Karpas-422 (cell line): ENCODE data around the gene RUNX2. TPM values are rescaled to one million over a fixed set of nuclear protein-coding genes. Genes with fewer than 3 reads are reported as not detected.

Experiments used
- DNase-seq: peaks from one replicate; pipeline ENCODE4 v3.0.0-alpha.2; 2015
- H2AFZ ChIP-seq: fragments of 200-600 bp; sonication (generic); 2 replicates; pipeline ENCODE4 v1.6.1; 2014; ENCODE audit warnings: antibody characterized with exemption, low read length, mixed read lengths
- H3K27ac ChIP-seq: fragments of 200-600 bp; sonication (generic); 2 replicates; pipeline ENCODE4 v1.5.1; 2014; ENCODE audit warnings: mild to moderate bottlenecking, low read length, moderate library complexity
- H3K27me3 ChIP-seq: fragments of 200-600 bp; sonication (generic); 2 replicates; pipeline ENCODE4 v1.6.1; 2014; ENCODE audit warnings: low read length, mixed read lengths
- H3K36me3 ChIP-seq: fragments of 200-600 bp; sonication (generic); 2 replicates; pipeline ENCODE4 v1.6.1; 2014; ENCODE audit warnings: low read length, mixed read lengths; ENCODE audit not compliant: insufficient read depth
- H3K4me1 ChIP-seq: fragments of 200-600 bp; sonication (generic); 2 replicates; pipeline ENCODE4 v1.6.1; 2014; ENCODE audit warnings: mild to moderate bottlenecking, low read length, mixed read lengths
- H3K4me2 ChIP-seq: fragments of 200-600 bp; sonication (generic); 2 replicates; pipeline ENCODE4 v1.6.1; 2014; ENCODE audit warnings: low read length, low read depth, mild to moderate bottlenecking; ENCODE audit not compliant: poor library complexity, severe bottlenecking
- H3K4me3 ChIP-seq: fragments of 200-600 bp; sonication (generic); 2 replicates; pipeline ENCODE4 v1.5.1; 2014; ENCODE audit warnings: mild to moderate bottlenecking, antibody characterized with exemption, low read length, mixed read lengths
- H3K79me2 ChIP-seq: fragments of 200-600 bp; sonication (generic); 2 replicates; pipeline ENCODE4 v1.6.1; 2014; ENCODE audit warnings: mild to moderate bottlenecking, low read length, mixed read lengths
- H3K9ac ChIP-seq: fragments of 200-600 bp; sonication (generic); 2 replicates; pipeline ENCODE4 v1.6.0; 2014; ENCODE audit warnings: low read length
- H3K9me2 ChIP-seq: fragments of 200-600 bp; sonication (generic), shearing (Covaris generic); replicated peaks from 2 replicates; pipeline ENCODE4 v1.6.0; 2014; ENCODE audit warnings: mild to moderate bottlenecking, low read length, moderate library complexity; ENCODE audit not compliant: insufficient read depth
- H3K9me3 ChIP-seq: fragments of 300-700, 200-600 bp; sonication (generic); 2 replicates; pipeline ENCODE4 v1.6.1; 2014; ENCODE audit warnings: low read length, mixed read lengths
- H4K20me1 ChIP-seq: fragments of 200-600 bp; sonication (generic); 2 replicates; pipeline ENCODE4 v1.6.1; 2014; ENCODE audit warnings: mild to moderate bottlenecking, antibody characterized with exemption, low read length, low read depth; ENCODE audit not compliant: insufficient read depth
- total RNA-seq: library from RNA; depleted of rRNA; stranded (reverse); fragments of >200 nt; shearing (Covaris generic); gene quantifications from 2 replicates; pipeline ENCODE4 v1.2.3, GENCODE V29; 2014; ENCODE audit warnings: low replicate concordance

Gene RUNX2
- total RNA-seq, 1 experiment from 2014 or later, result 0.19 TPM

DNA sequence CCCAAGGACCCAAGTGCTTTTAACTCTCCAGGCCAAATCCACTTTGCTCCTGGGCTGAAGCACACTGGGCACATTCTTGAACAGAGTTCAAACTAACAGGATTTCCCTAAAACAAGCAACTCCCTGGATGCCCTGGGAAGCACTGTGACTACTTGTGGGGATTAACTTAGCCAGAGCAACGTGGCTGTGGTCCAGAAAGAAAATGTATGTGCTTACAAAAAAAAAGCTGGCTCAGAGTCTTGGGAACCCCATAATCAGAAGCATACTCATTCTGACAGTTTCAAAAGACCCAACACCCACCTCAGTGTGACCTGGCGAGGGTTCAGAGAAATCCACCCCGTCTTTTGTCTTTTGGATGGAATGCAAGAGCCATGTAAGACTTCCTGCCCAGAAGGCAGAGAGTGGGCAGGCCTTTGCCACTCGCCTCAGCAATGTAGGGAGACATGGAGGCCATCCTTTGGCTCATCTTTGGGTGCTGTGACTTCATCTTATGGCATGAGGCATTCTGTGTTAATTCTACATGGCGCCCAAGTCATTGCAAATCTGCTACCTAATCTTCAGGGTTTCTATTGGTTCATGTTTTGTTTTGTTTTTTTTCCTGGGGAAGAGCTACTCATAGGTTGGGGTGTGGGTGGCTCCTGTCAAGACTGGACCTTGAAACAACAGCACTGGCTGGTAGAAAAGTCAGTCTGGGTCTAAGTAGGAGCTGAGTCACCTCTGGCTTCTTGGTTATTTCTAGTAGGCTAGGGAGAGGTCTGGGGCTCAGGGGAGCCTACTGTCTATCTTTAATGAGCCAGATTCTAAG is 298.2 kb downstream of the RUNX2 start:
- DNase-seq, result no peak
- Histone ChIP-seq H3K9ac (no peak overlapping the region), H3K27me3 (no peaks in the 10 kb centered on the region), H3K4me3 (no peak overlapping the region), H4K20me1 (no peaks in the 10 kb centered on the region), H2AFZ (no peak overlapping the region), H3K4me2 (no peak overlapping the region), H3K9me2 (no peaks in the 10 kb centered on the region), H3K36me3 (no peaks in the 10 kb centered on the region), H3K79me2 (no peaks in the 10 kb centered on the region), H3K4me1 (no peaks in the 10 kb centered on the region), H3K27ac (no peak overlapping the region), H3K9me3 (no peaks in the 10 kb centered on the region)

- no peak overlapping the region for H3K4me3 ChIP-seq
- no peaks in the 10 kb centered on the region for H3K9me2 ChIP-seq
- no peak overlapping the region for H2AFZ ChIP-seq
- no peak for DNase-seq
- H3K36me3 ChIP-seq, result no peaks in the 10 kb centered on the region
- no peaks in the 10 kb centered on the region for H3K9me3 ChIP-seq
- H3K4me2 ChIP-seq, result no peak overlapping the region
- H3K27ac ChIP-seq, result no peak overlapping the region
- H3K79me2 ChIP-seq, result no peaks in the 10 kb centered on the region
- peaks cover 19% of the 10 kb centered on the region for H3K4me1 ChIP-seq
- no peaks in the 10 kb centered on the region for H4K20me1 ChIP-seq
- no peaks in the 10 kb centered on the region for H3K27me3 ChIP-seq
- no peak overlapping the region for H3K9ac ChIP-seq
These were observed 302.2 kb downstream of the RUNX2 start for GRCh38 chr6:45630314-45630713.

GRCh38 chr6:45630801-45631200 is 302.7 kb downstream of the RUNX2 start:
- no peak overlapping the region for H3K27ac ChIP-seq
- H3K79me2 ChIP-seq, result no peaks in the 10 kb centered on the region
- no peak overlapping the region for H3K4me3 ChIP-seq
- no peaks in the 10 kb centered on the region for H4K20me1 ChIP-seq
- H3K27me3 ChIP-seq, result no peaks in the 10 kb centered on the region
- no peaks in the 10 kb centered on the region for H3K9me3 ChIP-seq
- H3K9ac ChIP-seq, result no peak overlapping the region
- no peak overlapping the region for H3K4me2 ChIP-seq
- H3K9me2 ChIP-seq, result no peaks in the 10 kb centered on the region
- H2AFZ ChIP-seq, result no peak overlapping the region
- no peak for DNase-seq
- peaks cover 19% of the 10 kb centered on the region for H3K4me1 ChIP-seq
- H3K36me3 ChIP-seq, result no peaks in the 10 kb centered on the region

- no peak overlapping the region for H3K27ac ChIP-seq
- H3K9me3 ChIP-seq, result no peaks in the 10 kb centered on the region
- DNase-seq, result no peak
- peaks cover 19% of the 10 kb centered on the region for H3K4me1 ChIP-seq
- no peaks in the 10 kb centered on the region for H3K79me2 ChIP-seq
- H3K4me3 ChIP-seq, result no peak overlapping the region
- H3K9ac ChIP-seq, result no peak overlapping the region
- H3K9me2 ChIP-seq, result no peaks in the 10 kb centered on the region
- no peaks in the 10 kb centered on the region for H3K36me3 ChIP-seq
- no peak overlapping the region for H2AFZ ChIP-seq
- no peak overlapping the region for H3K4me2 ChIP-seq
- H3K27me3 ChIP-seq, result no peaks in the 10 kb centered on the region
- H4K20me1 ChIP-seq, result no peaks in the 10 kb centered on the region
These were observed 303.3 kb downstream of the RUNX2 start for GRCh38 chr6:45631396-45631795.

GRCh38 chr6:45633272-45633908 is 305.3 kb downstream of the RUNX2 start:
- no peaks in the 10 kb centered on the region for H3K9me2 ChIP-seq
- no peak for DNase-seq
- no peak overlapping the region for H3K27ac ChIP-seq
- H3K4me2 ChIP-seq, result peak overlapping the region; percentile 36
- H3K79me2 ChIP-seq, result no peaks in the 10 kb centered on the region
- H3K36me3 ChIP-seq, result no peaks in the 10 kb centered on the region
- H4K20me1 ChIP-seq, result no peaks in the 10 kb centered on the region
- H3K4me1 ChIP-seq, result peaks cover 19% of the 10 kb centered on the region
- no peak overlapping the region for H3K9ac ChIP-seq
- no peaks in the 10 kb centered on the region for H3K27me3 ChIP-seq
- no peaks in the 10 kb centered on the region for H3K9me3 ChIP-seq
- no peak overlapping the region for H2AFZ ChIP-seq
- no peak overlapping the region for H3K4me3 ChIP-seq

GRCh38 chr6:45634231-45634630 is 306.1 kb downstream of the RUNX2 start:
- H3K4me3 ChIP-seq, result no peak overlapping the region
- H3K9me2 ChIP-seq, result no peaks in the 10 kb centered on the region
- peaks cover 19% of the 10 kb centered on the region for H3K4me1 ChIP-seq
- no peak overlapping the region for H3K4me2 ChIP-seq
- H4K20me1 ChIP-seq, result no peaks in the 10 kb centered on the region
- no peak overlapping the region for H2AFZ ChIP-seq
- H3K9me3 ChIP-seq, result no peaks in the 10 kb centered on the region
- no peaks in the 10 kb centered on the region for H3K79me2 ChIP-seq
- H3K9ac ChIP-seq, result no peak overlapping the region
- H3K27ac ChIP-seq, result no peak overlapping the region
- no peaks in the 10 kb centered on the region for H3K36me3 ChIP-seq
- no peaks in the 10 kb centered on the region for H3K27me3 ChIP-seq
- DNase-seq, result no peak

GRCh38 chr6:45635284-45635867 is 307.2 kb downstream of the RUNX2 start:
- no peaks in the 10 kb centered on the region for H3K79me2 ChIP-seq
- no peaks in the 10 kb centered on the region for H3K27me3 ChIP-seq
- H3K4me2 ChIP-seq, result no peak overlapping the region
- H3K4me1 ChIP-seq, result peaks cover 19% of the 10 kb centered on the region
- H3K9me3 ChIP-seq, result no peaks in the 10 kb centered on the region
- H4K20me1 ChIP-seq, result no peaks in the 10 kb centered on the region
- H3K9me2 ChIP-seq, result no peaks in the 10 kb centered on the region
- no peak overlapping the region for H3K27ac ChIP-seq
- H3K4me3 ChIP-seq, result no peak overlapping the region
- no peak overlapping the region for H3K9ac ChIP-seq
- H2AFZ ChIP-seq, result no peak overlapping the region
- no peak for DNase-seq
- no peaks in the 10 kb centered on the region for H3K36me3 ChIP-seq

- H3K4me3 ChIP-seq, result no peak overlapping the region
- H3K4me2 ChIP-seq, result no peak overlapping the region
- no peaks in the 10 kb centered on the region for H3K27me3 ChIP-seq
- no peak overlapping the region for H2AFZ ChIP-seq
- no peak overlapping the region for H3K9ac ChIP-seq
- H3K9me3 ChIP-seq, result no peaks in the 10 kb centered on the region
- peaks cover 17% of the 10 kb centered on the region for H3K4me1 ChIP-seq
- no peaks in the 10 kb centered on the region for H3K79me2 ChIP-seq
- no peaks in the 10 kb centered on the region for H3K9me2 ChIP-seq
- no peaks in the 10 kb centered on the region for H3K36me3 ChIP-seq
- no peak overlapping the region for H3K27ac ChIP-seq
- H4K20me1 ChIP-seq, result no peaks in the 10 kb centered on the region
- DNase-seq, result no peak
These were observed 308.9 kb downstream of the RUNX2 start for GRCh38 chr6:45637056-45637455.
